Measurements from ENCODE around the gene SPRED1.

Gene SPRED1

DNA sequence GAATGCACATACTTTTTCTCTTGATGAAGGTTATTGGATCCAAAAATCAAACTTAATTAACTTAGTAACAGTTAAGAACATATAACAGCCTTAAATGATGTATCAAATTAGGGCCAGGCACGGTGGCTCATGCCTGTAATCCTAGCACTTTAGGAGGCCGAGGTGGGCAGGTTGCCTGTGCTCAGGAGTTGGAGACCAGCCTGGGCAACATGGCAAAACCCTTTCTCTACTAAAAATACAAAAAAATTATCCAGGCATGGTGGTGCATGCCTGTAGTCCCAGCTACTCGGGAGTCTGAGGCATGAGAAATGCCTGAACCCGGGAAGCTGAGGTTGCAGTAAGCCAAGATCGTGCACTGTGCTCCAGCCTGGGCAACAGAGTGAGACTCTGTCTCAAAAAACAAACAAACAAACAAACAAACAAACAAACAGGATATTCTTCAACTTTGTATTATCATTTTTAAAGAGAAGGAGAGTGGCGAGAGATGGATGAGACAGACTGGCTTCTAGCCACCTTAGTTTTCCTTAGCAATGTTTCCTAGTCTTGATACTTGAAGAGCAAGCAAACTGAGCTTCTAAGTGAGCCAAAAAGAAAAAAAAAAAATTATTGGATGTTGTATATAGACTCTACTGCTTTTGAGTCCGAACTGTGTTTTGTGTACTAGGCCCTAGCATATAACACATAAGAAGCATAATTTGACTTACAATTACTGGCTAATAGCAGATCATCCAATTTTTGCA, 13.8 kb downstream of the SPRED1 start:
- Histone ChIP-seq H3K79me2 (ENCODE audit: insufficient read depth, low read length) (no peaks in the 10 kb centered on the region), H3K9ac (ENCODE audit: low read depth, low read length, poor library complexity, severe bottlenecking) (no peak overlapping the region), H2AFZ (ENCODE audit: low read length) (no peak overlapping the region), H3F3A (ENCODE audit: low read depth) (no peaks in the 10 kb centered on the region), H3K9me3 (ENCODE audit: insufficient read depth, low read depth, low read length) (no peaks in the 10 kb centered on the region), H3K9me2 (replicated peaks; ENCODE audit: low read depth, low read length) (no peaks in the 10 kb centered on the region), H3K4me1 (ENCODE audit: insufficient read depth, low read length, poor library complexity, severe bottlenecking) (no peaks in the 10 kb centered on the region), H3K27me3 (ENCODE audit: insufficient read depth, low read length, poor library complexity, severe bottlenecking) (no peaks in the 10 kb centered on the region), H3K36me3 (ENCODE audit: insufficient read depth, low read length) (no peaks in the 10 kb centered on the region), H4K20me1 (ENCODE audit: insufficient read depth, low read length, poor library complexity, severe bottlenecking) (no peaks in the 10 kb centered on the region), H3K4me3 (ENCODE audit: low read length, poor library complexity, severe bottlenecking) (no peak overlapping the region), H3K4me2 (ENCODE audit: low read depth, low read length, poor library complexity, severe bottlenecking) (no peak overlapping the region)
- TF ChIP-seq, protein P1, sequence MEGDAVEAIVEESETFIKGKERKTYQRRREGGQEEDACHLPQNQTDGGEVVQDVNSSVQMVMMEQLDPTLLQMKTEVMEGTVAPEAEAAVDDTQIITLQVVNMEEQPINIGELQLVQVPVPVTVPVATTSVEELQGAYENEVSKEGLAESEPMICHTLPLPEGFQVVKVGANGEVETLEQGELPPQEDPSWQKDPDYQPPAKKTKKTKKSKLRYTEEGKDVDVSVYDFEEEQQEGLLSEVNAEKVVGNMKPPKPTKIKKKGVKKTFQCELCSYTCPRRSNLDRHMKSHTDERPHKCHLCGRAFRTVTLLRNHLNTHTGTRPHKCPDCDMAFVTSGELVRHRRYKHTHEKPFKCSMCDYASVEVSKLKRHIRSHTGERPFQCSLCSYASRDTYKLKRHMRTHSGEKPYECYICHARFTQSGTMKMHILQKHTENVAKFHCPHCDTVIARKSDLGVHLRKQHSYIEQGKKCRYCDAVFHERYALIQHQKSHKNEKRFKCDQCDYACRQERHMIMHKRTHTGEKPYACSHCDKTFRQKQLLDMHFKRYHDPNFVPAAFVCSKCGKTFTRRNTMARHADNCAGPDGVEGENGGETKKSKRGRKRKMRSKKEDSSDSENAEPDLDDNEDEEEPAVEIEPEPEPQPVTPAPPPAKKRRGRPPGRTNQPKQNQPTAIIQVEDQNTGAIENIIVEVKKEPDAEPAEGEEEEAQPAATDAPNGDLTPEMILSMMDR (conservative IDR thresholded peaks at IDR 0.05; ENCODE audit: low read length): no peak
- TF ChIP-seq EZH2phosphoT487 (IDR thresholded peaks at IDR 0.05; ENCODE audit: borderline replicate concordance): no peak

DNA sequence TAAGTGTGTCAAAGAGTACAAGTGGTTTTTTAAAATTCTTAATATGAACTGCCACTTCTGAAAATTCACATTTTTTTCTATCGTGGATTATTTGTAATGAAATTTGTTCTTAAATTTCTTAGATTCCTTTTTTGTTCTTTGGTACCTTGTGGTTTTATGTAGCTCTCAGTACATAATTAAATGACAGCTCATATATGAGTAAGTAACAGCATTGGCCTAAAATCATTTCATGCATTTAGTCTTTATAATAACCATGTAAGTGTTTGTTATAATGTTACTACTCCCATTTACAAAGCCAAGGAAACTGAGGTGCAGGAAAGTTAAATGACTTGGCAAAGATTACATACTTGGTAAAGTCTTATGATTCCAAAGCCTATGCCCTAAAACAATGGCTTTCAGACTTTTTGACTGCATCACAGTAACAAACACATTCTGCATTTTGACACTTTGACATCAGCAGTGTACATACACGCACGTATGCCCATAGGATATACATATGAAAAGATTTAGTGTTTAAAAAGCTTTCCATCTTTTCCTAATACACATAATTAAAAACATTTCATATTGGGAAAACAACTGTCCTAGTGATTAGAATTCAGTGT, 14.9 kb downstream of the SPRED1 start:
- no peaks in the 10 kb centered on the region for H3K36me3 ChIP-seq (ENCODE audit: insufficient read depth, low read length)
- H3K4me3 ChIP-seq (ENCODE audit: low read length, poor library complexity, severe bottlenecking): no peak overlapping the region
- no peaks in the 10 kb centered on the region for H3F3A ChIP-seq (ENCODE audit: low read depth)
- H3K4me1 ChIP-seq (ENCODE audit: insufficient read depth, low read length, poor library complexity, severe bottlenecking): no peaks in the 10 kb centered on the region
- no peak overlapping the region for H3K4me2 ChIP-seq (ENCODE audit: low read depth, low read length, poor library complexity, severe bottlenecking)
- H2AFZ ChIP-seq (ENCODE audit: low read length): no peak overlapping the region
- H3K9ac ChIP-seq (ENCODE audit: low read depth, low read length, poor library complexity, severe bottlenecking): no peak overlapping the region
- no peaks in the 10 kb centered on the region for H3K27me3 ChIP-seq (ENCODE audit: insufficient read depth, low read length, poor library complexity, severe bottlenecking)
- H3K79me2 ChIP-seq (ENCODE audit: insufficient read depth, low read length): no peaks in the 10 kb centered on the region
- TF ChIP-seq, protein P1 (conservative IDR thresholded peaks at IDR 0.05; ENCODE audit: low read length): no peak
- no peak for TF ChIP-seq EZH2phosphoT487 (IDR thresholded peaks at IDR 0.05; ENCODE audit: borderline replicate concordance)
- no peaks in the 10 kb centered on the region for H3K9me2 ChIP-seq (replicated peaks; ENCODE audit: low read depth, low read length)
- no peaks in the 10 kb centered on the region for H4K20me1 ChIP-seq (ENCODE audit: insufficient read depth, low read length, poor library complexity, severe bottlenecking)
- H3K9me3 ChIP-seq (ENCODE audit: insufficient read depth, low read depth, low read length): no peaks in the 10 kb centered on the region

DNA sequence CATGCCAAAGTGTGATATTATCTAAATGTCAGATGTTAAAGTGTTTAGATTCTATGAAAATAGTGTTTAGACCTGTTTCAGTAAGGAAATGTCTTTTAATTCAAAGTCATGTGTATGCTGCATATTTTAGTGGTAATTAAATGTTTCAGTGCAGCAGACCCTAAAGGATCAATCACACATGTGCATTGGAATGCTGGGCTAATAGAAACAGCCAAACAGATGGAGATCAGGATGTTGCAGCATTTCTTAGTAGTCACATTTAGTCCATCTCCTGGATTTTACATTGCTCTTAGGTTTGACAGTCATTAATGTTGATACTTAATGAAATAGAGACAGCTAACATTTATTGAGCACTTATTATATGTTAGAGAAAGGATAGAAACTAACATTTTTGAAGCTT, 18.5 kb downstream of the SPRED1 start:
- Histone ChIP-seq H3K79me2 (ENCODE audit: insufficient read depth, low read length) (no peaks in the 10 kb centered on the region), H3K36me3 (ENCODE audit: insufficient read depth, low read length) (no peaks in the 10 kb centered on the region), H3K4me3 (ENCODE audit: low read length, poor library complexity, severe bottlenecking) (no peak overlapping the region), H3F3A (ENCODE audit: low read depth) (no peaks in the 10 kb centered on the region), H2AFZ (ENCODE audit: low read length) (no peak overlapping the region), H4K20me1 (ENCODE audit: insufficient read depth, low read length, poor library complexity, severe bottlenecking) (no peaks in the 10 kb centered on the region), H3K4me1 (ENCODE audit: insufficient read depth, low read length, poor library complexity, severe bottlenecking) (peaks cover 14% of the 10 kb centered on the region), H3K9ac (ENCODE audit: low read depth, low read length, poor library complexity, severe bottlenecking) (no peak overlapping the region), H3K9me2 (replicated peaks; ENCODE audit: low read depth, low read length) (no peaks in the 10 kb centered on the region), H3K9me3 (ENCODE audit: insufficient read depth, low read depth, low read length) (no peaks in the 10 kb centered on the region), H3K27me3 (ENCODE audit: insufficient read depth, low read length, poor library complexity, severe bottlenecking) (no peaks in the 10 kb centered on the region), H3K4me2 (ENCODE audit: low read depth, low read length, poor library complexity, severe bottlenecking) (no peak overlapping the region)
- TF ChIP-seq, protein P1 (conservative IDR thresholded peaks at IDR 0.05; ENCODE audit: low read length): no peak
- no peak for TF ChIP-seq EZH2phosphoT487 (IDR thresholded peaks at IDR 0.05; ENCODE audit: borderline replicate concordance)
